IMR-90 (cell line): Measurements from ENCODE around the gene BLMH. TPM values are rescaled to one million over a fixed set of nuclear protein-coding genes. Genes with fewer than 3 reads are reported as not detected.

ENCODE experiments used
- ATAC-seq: fragments of 200-7000 bp; cut with Tn5 transposase; 2 replicates; pipeline ENCODE4 v1.9.1; 2020; ENCODE audit warnings: low read depth, mild to moderate bottlenecking, moderate library complexity
- BruUV-seq: library from RNA; stranded (reverse); fragments of 400-500 nt; replicated peaks from 2 replicates; lab custom pipeline; 2021; lab: Mats Ljungman, UMichigan
- CTCF ChIA-PET: fragments of 300-600 bp; formaldehyde crosslinking; extraction: SDS; loops from one replicate; lab custom pipeline; 2021; ENCODE audit warnings: antibody characterized with exemption; lab: Yijun Ruan, JAX
- POLR2A ChIA-PET: fragments of 300-600 bp; sonication (Branson Sonifier 250); formaldehyde crosslinking; loops from one replicate; lab custom pipeline; 2022; ENCODE audit warnings: antibody characterized with exemption; ENCODE audit not compliant: unreplicated experiment; lab: Charles Lee
- DNase-seq: peaks from one replicate; pipeline ENCODE4 v3.0.0; 2013
- H2AFZ ChIP-seq: replicated peaks from 2 replicates; pipeline ENCODE3; 2013; ENCODE audit warnings: low read length, mild to moderate bottlenecking; ENCODE audit not compliant: poor library complexity
- H2AK5ac ChIP-seq: 2 replicates; pipeline ENCODE4 v1.6.1; 2013; ENCODE audit warnings: low read depth, low read length, inconsistent platforms
- H2AK9ac ChIP-seq: replicated peaks from 2 replicates; pipeline ENCODE3; 2013; ENCODE audit warnings: mild to moderate bottlenecking, low read depth, low read length, moderate library complexity; ENCODE audit not compliant: poor library complexity
- H2BK120ac ChIP-seq: 2 replicates; pipeline ENCODE4 v1.6.1; 2013; ENCODE audit warnings: low read depth, low read length, inconsistent platforms
- H2BK15ac ChIP-seq: 3 replicates; pipeline ENCODE4 v1.6.1; 2013; ENCODE audit warnings: low read depth, low read length, inconsistent platforms
- H2BK20ac ChIP-seq: 2 replicates; pipeline ENCODE4 v1.6.1; 2013; ENCODE audit warnings: low read depth, mild to moderate bottlenecking, inconsistent platforms, low read length, moderate library complexity
- H2BK5ac ChIP-seq: 2 replicates; pipeline ENCODE4 v1.6.1; 2013; ENCODE audit warnings: mild to moderate bottlenecking, low read depth, low read length, inconsistent platforms; ENCODE audit not compliant: poor library complexity, severe bottlenecking
- H3K14ac ChIP-seq: replicated peaks from 2 replicates; pipeline ENCODE4 v1.6.1; 2013; ENCODE audit warnings: low read depth, low read length, inconsistent platforms
- H3K18ac ChIP-seq: 2 replicates; pipeline ENCODE4 v1.6.1; 2013; ENCODE audit warnings: low read depth, low read length, control low read depth
- H3K23ac ChIP-seq: 2 replicates; pipeline ENCODE4 v1.6.1; 2013; ENCODE audit warnings: low read depth, low read length, inconsistent platforms
- H3K27ac ChIP-seq: 2 replicates; pipeline ENCODE4 v1.5.1; 2013; ENCODE audit warnings: mild to moderate bottlenecking, control low read depth, low read length; ENCODE audit not compliant: insufficient read depth
- H3K27me3 ChIP-seq: 2 replicates; pipeline ENCODE4 v1.6.1; 2013; ENCODE audit warnings: low read length; ENCODE audit not compliant: control insufficient read depth, insufficient read depth
- H3K36me3 ChIP-seq: 2 replicates; pipeline ENCODE4 v1.6.1; 2013; ENCODE audit warnings: low read length, mixed read lengths; ENCODE audit not compliant: control insufficient read depth, insufficient read depth
- H3K4ac ChIP-seq: 2 replicates; pipeline ENCODE4 v1.6.1; 2013; ENCODE audit warnings: low read depth, low read length, inconsistent platforms
- H3K4me1 ChIP-seq: 2 replicates; pipeline ENCODE4 v1.6.1; 2013; ENCODE audit warnings: low read length, mixed read lengths; ENCODE audit not compliant: control insufficient read depth, insufficient read depth
- H3K4me2 ChIP-seq: 2 replicates; pipeline ENCODE4 v1.6.1; 2013; ENCODE audit warnings: low read depth, mild to moderate bottlenecking, control low read depth, low read length, moderate library complexity
- H3K4me3 ChIP-seq: 2 replicates; pipeline ENCODE4 v1.5.1; 2013; ENCODE audit warnings: low read depth, mild to moderate bottlenecking, control low read depth, low read length, moderate library complexity; ENCODE audit not compliant: insufficient read depth
- H3K56ac ChIP-seq: 2 replicates; pipeline ENCODE4 v1.6.1; 2013; ENCODE audit warnings: low read length, inconsistent platforms; ENCODE audit not compliant: insufficient read depth; ENCODE audit errors: extremely low read depth
- H3K79me1 ChIP-seq, 2 experiments: 2 replicates each; pipeline ENCODE4 v1.6.1; 2013; ENCODE audit warnings: low read length in 2 of 2, inconsistent platforms in 1 of 2, low read depth in 1 of 2
- H3K9ac ChIP-seq: 2 replicates; pipeline ENCODE4 v1.6.1; 2013; ENCODE audit warnings: low read depth, low read length, control low read depth
- H3K9me1 ChIP-seq: 2 replicates; pipeline ENCODE4 v1.6.1; 2013; ENCODE audit warnings: low read length, inconsistent platforms; ENCODE audit not compliant: insufficient read depth
- H3K9me3 ChIP-seq: 2 replicates; pipeline ENCODE4 v1.6.1; 2013; ENCODE audit warnings: low read length; ENCODE audit not compliant: control insufficient read depth, insufficient read depth
- H4K20me1 ChIP-seq: 2 replicates; pipeline ENCODE4 v1.6.1; 2013; ENCODE audit warnings: low read length, inconsistent platforms; ENCODE audit not compliant: insufficient read depth
- H4K5ac ChIP-seq: 2 replicates; pipeline ENCODE4 v1.6.1; 2013; ENCODE audit warnings: mild to moderate bottlenecking, low read depth, low read length, control low read depth
- H4K8ac ChIP-seq, 2 experiments: 2 replicates each; pipeline ENCODE4 v1.6.1; 2013; ENCODE audit warnings: low read depth in 2 of 2, low read length in 2 of 2, control low read depth in 1 of 2, inconsistent platforms in 1 of 2
- H4K91ac ChIP-seq: 2 replicates; pipeline ENCODE4 v1.6.1; 2013; ENCODE audit warnings: low read depth, low read length, inconsistent platforms; ENCODE audit not compliant: insufficient read depth
- FOS ChIP-seq: fragments of 150-350 bp; IDR thresholded peaks from 2 replicates; pipeline ENCODE4 v1.6.1; 2016; ENCODE audit warnings: low read depth, low read length
- MAFK ChIP-seq: IDR thresholded peaks from 2 replicates; pipeline ENCODE4 v1.6.1; 2012; ENCODE audit warnings: low read depth, low read length, improper control_type of control experiment
- MAZ ChIP-seq: IDR thresholded peaks from 2 replicates; pipeline ENCODE4 v1.6.1; 2012; ENCODE audit warnings: low read depth, mild to moderate bottlenecking, low read length, improper control_type of control experiment, moderate library complexity, borderline replicate concordance
- MXI1 ChIP-seq: IDR thresholded peaks from 2 replicates; pipeline ENCODE4 v1.6.1; 2012; ENCODE audit warnings: low read depth, mild to moderate bottlenecking, low read length, moderate library complexity, borderline replicate concordance
- NFE2L2 ChIP-seq: fragments of 150-350 bp; IDR thresholded peaks from 2 replicates; pipeline ENCODE4 v1.6.1; 2016; ENCODE audit warnings: low read depth, mild to moderate bottlenecking, low read length
- POLR2A ChIP-seq: IDR thresholded peaks from 2 replicates; pipeline ENCODE4 v1.6.1; 2012; ENCODE audit warnings: mild to moderate bottlenecking, low read depth, low read length
- RAD21 ChIP-seq: IDR thresholded peaks from 2 replicates; pipeline ENCODE4 v1.6.1; 2012; ENCODE audit warnings: low read length, improper control_type of control experiment
- RCOR1 ChIP-seq: IDR thresholded peaks from 2 replicates; pipeline ENCODE4 v1.6.1; 2012; ENCODE audit warnings: mild to moderate bottlenecking, low read length, improper control_type of control experiment; ENCODE audit not compliant: insufficient replicate concordance
- RFX5 ChIP-seq: IDR thresholded peaks from 2 replicates; pipeline ENCODE4 v1.8.0; 2012; ENCODE audit warnings: low read depth, mild to moderate bottlenecking, low read length, moderate library complexity
- SMC3 ChIP-seq: fragments of 150-350 bp; IDR thresholded peaks from 2 replicates; pipeline ENCODE4 v1.6.1; 2016; ENCODE audit warnings: low read depth, mild to moderate bottlenecking, antibody characterized with exemption, low read length, moderate library complexity
- USF2 ChIP-seq: fragments of 150-350 bp; IDR thresholded peaks from 2 replicates; pipeline ENCODE4 v1.6.1; 2017; ENCODE audit warnings: mild to moderate bottlenecking, antibody characterized with exemption, low read length, low read depth
- WGBS, 2 experiments: methylation state at CpG; one replicate each; pipeline versions ENCODE4 v1.1.5 to v1.1.7; 2013; ENCODE audit warnings: missing lambda C conversion rate in 2 of 2; ENCODE audit not compliant: insufficient read length in 1 of 2; ENCODE audit errors: extremely low coverage in 2 of 2; 5-methylcytosine and 5-hydroxymethylcytosine counted together
- dilution Hi-C: fragments of 300-500 bp; cut with HindIII; formaldehyde crosslinking; loops from one replicate; pipeline ENCODE4 v1.14.3; 2018; ENCODE audit warnings: low sequenced_read_pairs; ENCODE audit not compliant: unreplicated experiment
- in situ Hi-C: fragments of 300-500 bp; cut with MboI; formaldehyde crosslinking; loops from 3 replicates; pipeline ENCODE4 v1.14.3; 2019; ENCODE audit warnings: low sequenced_read_pairs, inconsistent platforms, mixed read lengths
- intact Hi-C: fragments of 100-400 bp; cut with micrococcal nuclease; formaldehyde crosslinking; loops from 2 replicates; pipeline ENCODE4 v1.10.0; 2022
- polyA plus RNA-seq, 3 experiments: library from polyadenylated mRNA; depleted of rRNA; stranded (reverse); fragments of >200 nt; gene quantifications; 2 replicates each; pipeline ENCODE4 v1.2.3, GENCODE V29; 2012; ENCODE audit warnings: low replicate concordance in 1 of 3
- total RNA-seq: library from RNA; depleted of rRNA; stranded (reverse); fragments of >200 nt; gene quantifications from 2 replicates; pipeline ENCODE4 v1.2.3, GENCODE V29; 2012

Gene BLMH
- total and polyA plus RNA-seq, 2 of the 4 experiments (the other 2 are of a cell fraction): 17.3 to 20.8 TPM

DNA sequence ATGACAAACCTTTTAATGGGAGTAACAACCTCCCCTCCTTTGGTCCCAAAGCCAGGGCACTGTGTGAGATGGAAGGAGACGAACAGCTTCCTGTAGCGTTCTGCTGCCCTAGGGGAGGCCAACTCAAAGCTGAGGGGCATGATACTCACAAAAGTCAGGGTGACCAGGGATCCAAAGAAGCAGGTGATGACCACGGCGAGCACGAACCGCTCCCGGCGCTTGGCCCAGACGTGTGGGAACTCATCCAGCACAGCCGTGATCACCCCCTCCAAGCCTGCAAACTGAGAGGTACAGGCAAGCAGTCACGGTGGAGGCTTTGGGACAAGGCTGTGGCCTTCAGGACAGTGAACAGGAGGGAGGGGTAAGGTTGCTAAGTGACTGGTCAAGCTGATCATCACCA lies 81.4 kb downstream of the BLMH start:
- ChIA-PET CTCF (no interaction called here), POLR2A (no interaction called here)
- Histone ChIP-seq H3K9me1 (peaks cover 3% of the 10 kb centered on the region; the same call in 1 of the 2 replicates), H3K56ac (no peak overlapping the region), H3K9me3 (no peaks in the 10 kb centered on the region), H3K18ac (no peak overlapping the region), H2AK5ac (no peak overlapping the region), H4K91ac (no peak overlapping the region), H2AFZ (no peak overlapping the region), H3K4me3 (no peak overlapping the region), H3K4me1 (no peaks in the 10 kb centered on the region), H4K20me1 (no peaks in the 10 kb centered on the region), H3K27ac (no peak overlapping the region), H3K79me1 (no peaks in the 10 kb centered on the region), H3K36me3 (no peaks in the 10 kb centered on the region), H4K8ac (no peak overlapping the region), H3K27me3 (peaks cover 35% of the 10 kb centered on the region), H2AK9ac (no peak overlapping the region), H2BK120ac (no peak overlapping the region), H3K9ac (no peak overlapping the region), H3K4me2 (no peak overlapping the region), H3K23ac (no peak overlapping the region), H3K4ac (no peak overlapping the region), H2BK20ac (no peak overlapping the region), H4K5ac (no peak overlapping the region), H3K14ac (no peak overlapping the region), H2BK5ac (no peak overlapping the region), H2BK15ac (no peak overlapping the region)
- no TSS peak for BruUV-seq
- intact Hi-C loops: no loop called here
- dilution Hi-C loops: no loop called here
- WGBS, 2 experiments: 76% methylated on average over 5 of the region's 11 CpGs; no CpG with 5 or more reads in 1 of the 2 experiments
- ATAC-seq: no peak
- in situ Hi-C loops: no loop called here
- TF ChIP-seq MAZ (no peak), SMC3 (no peak), NFE2L2 (no peak), RAD21 (no peak), FOS (no peak), USF2 (no peak), MXI1 (no peak), RFX5 (no peak), RCOR1 (no peak), MAFK (no peak), POLR2A (no peak)
- no peak for DNase-seq
